ENCODE results near the gene SLC28A3.
"Not testable (repeated sequence)": the region's sequence is repeated elsewhere in the genome, so short reads cannot be mapped to it uniquely, and the experiment has no call there.

SLC28A3 gene, protein sequence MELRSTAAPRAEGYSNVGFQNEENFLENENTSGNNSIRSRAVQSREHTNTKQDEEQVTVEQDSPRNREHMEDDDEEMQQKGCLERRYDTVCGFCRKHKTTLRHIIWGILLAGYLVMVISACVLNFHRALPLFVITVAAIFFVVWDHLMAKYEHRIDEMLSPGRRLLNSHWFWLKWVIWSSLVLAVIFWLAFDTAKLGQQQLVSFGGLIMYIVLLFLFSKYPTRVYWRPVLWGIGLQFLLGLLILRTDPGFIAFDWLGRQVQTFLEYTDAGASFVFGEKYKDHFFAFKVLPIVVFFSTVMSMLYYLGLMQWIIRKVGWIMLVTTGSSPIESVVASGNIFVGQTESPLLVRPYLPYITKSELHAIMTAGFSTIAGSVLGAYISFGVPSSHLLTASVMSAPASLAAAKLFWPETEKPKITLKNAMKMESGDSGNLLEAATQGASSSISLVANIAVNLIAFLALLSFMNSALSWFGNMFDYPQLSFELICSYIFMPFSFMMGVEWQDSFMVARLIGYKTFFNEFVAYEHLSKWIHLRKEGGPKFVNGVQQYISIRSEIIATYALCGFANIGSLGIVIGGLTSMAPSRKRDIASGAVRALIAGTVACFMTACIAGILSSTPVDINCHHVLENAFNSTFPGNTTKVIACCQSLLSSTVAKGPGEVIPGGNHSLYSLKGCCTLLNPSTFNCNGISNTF

DNA sequence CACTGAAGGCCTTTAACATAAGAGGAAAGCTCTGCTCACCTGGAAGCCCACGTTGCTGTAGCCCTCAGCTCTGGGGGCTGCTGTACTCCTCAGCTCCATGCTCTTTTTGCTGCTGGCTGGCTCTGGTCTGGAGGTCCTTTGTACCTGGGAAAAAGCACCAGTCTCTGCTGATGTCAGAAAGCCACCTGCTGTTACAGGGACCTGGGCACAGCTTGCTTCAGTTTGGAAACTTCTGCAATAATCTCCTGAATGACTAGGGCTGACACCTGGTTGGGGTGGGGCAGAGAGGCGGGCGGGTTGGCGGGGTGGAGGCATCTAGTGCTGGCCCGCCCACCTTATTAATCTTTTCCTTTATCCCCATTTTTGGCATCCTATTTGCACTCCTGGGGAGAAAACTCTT is at the start of gene SLC28A3:
TSS of gene SLC28A3 (minus strand) at position 224 of the 400 bp plus-strand sequence. CDS start at position 99, 125 bp downstream.
- Histone ChIP-seq H3K27me3 (ENCODE audit: control insufficient read depth, insufficient read depth, low read length) (no peaks in the 10 kb centered on the region), H3K4me1 (ENCODE audit: control insufficient read depth, insufficient read depth, low read length) (peaks cover 13% of the 10 kb centered on the region), H3K9me3 (ENCODE audit: control insufficient read depth, insufficient read depth, low read depth, low read length) (no peaks in the 10 kb centered on the region), H3K27ac (ENCODE audit: low read depth, low read length) (no peak within 1 kb of the TSS), H3K36me3 (ENCODE audit: control insufficient read depth, insufficient read depth, low read length) (no peaks in the 10 kb centered on the region), H3K4me3 (ENCODE audit: low read depth, low read length) (no peak within 1 kb of the TSS), H3K9ac (ENCODE audit: low read length) (no peak within 1 kb of the TSS)

DNA sequence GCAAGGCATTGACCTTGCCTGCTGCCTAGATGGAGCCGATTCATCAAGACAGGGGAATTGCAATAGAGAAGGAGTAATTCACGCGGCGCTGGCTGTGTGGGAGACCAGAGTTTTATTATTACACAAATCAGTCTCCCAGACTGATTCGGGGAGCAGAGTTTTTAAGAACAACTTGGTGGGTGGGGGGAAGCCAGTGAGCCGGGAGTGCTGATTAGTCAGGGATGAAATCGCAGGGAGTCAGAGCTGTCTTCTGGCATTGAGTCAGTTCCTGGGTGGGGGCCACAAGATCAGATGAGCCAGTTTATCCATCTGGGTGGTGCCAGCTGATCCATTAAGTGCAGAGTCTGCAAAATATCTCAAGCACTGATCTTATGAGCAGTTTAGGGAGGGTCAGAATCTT is 49.7 kb upstream of the SLC28A3 start:
- H3K36me3 ChIP-seq (ENCODE audit: control insufficient read depth, insufficient read depth, low read length); H3K4me3 ChIP-seq (ENCODE audit: low read depth, low read length); H3K9ac ChIP-seq (ENCODE audit: low read length); H3K27me3 ChIP-seq (ENCODE audit: control insufficient read depth, insufficient read depth, low read length); H3K4me1 ChIP-seq (ENCODE audit: control insufficient read depth, insufficient read depth, low read length); H3K9me3 ChIP-seq (ENCODE audit: control insufficient read depth, insufficient read depth, low read depth, low read length); H3K27ac ChIP-seq (ENCODE audit: low read depth, low read length): not testable (repeated sequence)

DNA sequence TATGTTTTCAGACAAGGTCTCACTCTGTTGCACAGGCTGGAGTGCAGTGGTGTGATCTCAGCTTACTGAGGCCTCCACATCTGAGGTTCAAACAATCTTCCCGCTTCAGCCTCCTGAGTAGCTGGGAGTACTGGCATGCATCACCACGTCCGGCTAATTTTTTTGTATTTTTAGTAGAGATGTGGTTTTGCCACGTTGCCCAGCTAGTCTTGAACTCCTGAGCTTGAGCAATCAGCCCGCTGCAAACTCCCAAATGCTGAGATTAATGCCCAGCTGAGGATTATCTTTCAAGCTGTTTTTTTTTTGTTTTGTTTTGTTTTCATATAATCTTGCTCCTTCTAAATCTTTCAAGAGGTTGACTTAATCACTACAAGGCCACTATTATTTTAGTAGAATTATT is 47.3 kb upstream of the SLC28A3 start:
- H3K27me3 ChIP-seq (ENCODE audit: control insufficient read depth, insufficient read depth, low read length), result no peaks in the 10 kb centered on the region
- no peak overlapping the region for H3K4me3 ChIP-seq (ENCODE audit: low read depth, low read length)
- no peak overlapping the region for H3K9ac ChIP-seq (ENCODE audit: low read length)
- no peak overlapping the region for H3K27ac ChIP-seq (ENCODE audit: low read depth, low read length)
- no peaks in the 10 kb centered on the region for H3K9me3 ChIP-seq (ENCODE audit: control insufficient read depth, insufficient read depth, low read depth, low read length)
- H3K4me1 ChIP-seq (ENCODE audit: control insufficient read depth, insufficient read depth, low read length), result no peaks in the 10 kb centered on the region
- no peaks in the 10 kb centered on the region for H3K36me3 ChIP-seq (ENCODE audit: control insufficient read depth, insufficient read depth, low read length)

DNA sequence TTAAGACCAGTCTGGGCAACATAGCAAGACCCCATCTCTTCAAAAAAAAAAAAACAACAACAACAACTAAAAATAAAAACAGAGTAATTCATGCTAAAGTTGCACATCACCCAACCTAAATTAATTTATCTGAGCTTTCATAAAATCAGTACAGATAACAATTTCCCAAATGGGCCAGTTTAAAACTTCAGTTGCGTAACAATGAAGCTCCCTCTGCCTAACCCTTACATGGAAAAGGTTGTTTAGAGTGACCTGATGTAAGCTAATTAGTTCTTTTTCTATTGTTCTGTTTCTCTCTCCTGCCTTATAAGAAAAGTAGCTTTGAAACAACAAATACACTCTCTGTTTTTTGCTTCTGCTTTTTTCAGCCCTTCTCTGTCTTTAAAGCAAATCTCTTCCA is 46.2 kb upstream of the SLC28A3 start:
- no peaks in the 10 kb centered on the region for H3K36me3 ChIP-seq (ENCODE audit: control insufficient read depth, insufficient read depth, low read length)
- no peaks in the 10 kb centered on the region for H3K4me1 ChIP-seq (ENCODE audit: control insufficient read depth, insufficient read depth, low read length)
- no peaks in the 10 kb centered on the region for H3K9me3 ChIP-seq (ENCODE audit: control insufficient read depth, insufficient read depth, low read depth, low read length)
- no peaks in the 10 kb centered on the region for H3K27me3 ChIP-seq (ENCODE audit: control insufficient read depth, insufficient read depth, low read length)
- H3K27ac ChIP-seq (ENCODE audit: low read depth, low read length), result no peak overlapping the region
- H3K9ac ChIP-seq (ENCODE audit: low read length), result no peak overlapping the region
- H3K4me3 ChIP-seq (ENCODE audit: low read depth, low read length), result no peak overlapping the region

DNA sequence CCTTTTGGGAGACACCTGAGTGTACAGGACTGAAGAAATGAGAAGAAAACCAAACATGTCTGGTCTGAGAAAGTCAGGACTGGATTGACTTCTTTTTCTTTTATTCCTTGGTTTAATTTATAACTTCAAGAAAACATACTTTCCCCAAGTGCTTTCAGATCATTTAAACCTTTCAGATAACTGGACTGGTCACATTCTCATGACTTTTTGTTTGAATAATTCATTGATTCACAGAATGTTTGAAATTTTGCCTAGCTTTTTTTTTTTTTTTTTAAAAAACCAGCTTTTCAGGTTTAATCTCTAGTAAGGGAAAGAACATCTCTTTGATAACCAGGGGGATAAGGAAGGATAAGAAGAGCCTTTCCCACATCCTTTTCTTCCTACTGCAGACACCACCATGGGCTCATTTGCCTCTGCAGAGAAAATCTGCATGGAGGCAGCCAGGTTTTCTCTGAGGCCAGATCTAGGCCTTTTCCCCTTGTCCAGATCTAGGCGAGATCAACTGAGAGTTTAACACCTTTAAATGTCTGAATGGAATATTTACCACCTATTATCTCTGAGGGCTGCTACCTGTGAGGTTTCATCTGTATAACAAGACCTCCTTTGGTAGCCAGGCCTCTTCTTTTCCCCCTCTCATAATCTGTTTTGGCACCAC is 45.0 kb upstream of the SLC28A3 start:
- H3K4me1 ChIP-seq (ENCODE audit: control insufficient read depth, insufficient read depth, low read length), result no peaks in the 10 kb centered on the region
- no peaks in the 10 kb centered on the region for H3K9me3 ChIP-seq (ENCODE audit: control insufficient read depth, insufficient read depth, low read depth, low read length)
- H3K4me3 ChIP-seq (ENCODE audit: low read depth, low read length), result no peak overlapping the region
- no peaks in the 10 kb centered on the region for H3K36me3 ChIP-seq (ENCODE audit: control insufficient read depth, insufficient read depth, low read length)
- H3K9ac ChIP-seq (ENCODE audit: low read length), result no peak overlapping the region
- H3K27me3 ChIP-seq (ENCODE audit: control insufficient read depth, insufficient read depth, low read length), result no peaks in the 10 kb centered on the region
- no peak overlapping the region for H3K27ac ChIP-seq (ENCODE audit: low read depth, low read length)

DNA sequence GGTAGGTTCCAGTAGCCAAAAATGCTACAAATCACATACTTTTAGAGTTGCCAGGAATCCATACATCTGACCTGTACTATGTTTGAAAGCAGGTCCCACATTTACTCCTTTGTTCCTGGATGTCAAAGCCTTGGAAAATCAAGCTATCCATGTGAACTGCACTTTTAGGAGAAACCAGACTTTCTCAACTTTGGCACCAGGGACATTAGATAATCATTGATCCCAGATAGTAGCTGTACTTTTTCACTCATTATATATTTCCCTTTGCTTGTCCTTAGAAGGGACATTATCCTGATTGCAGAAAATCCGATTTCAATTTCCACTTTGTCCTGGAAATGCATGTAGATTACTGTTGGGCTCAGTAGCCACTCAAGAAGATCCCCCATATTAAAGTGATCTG is 44.1 kb upstream of the SLC28A3 start:
- H3K9ac ChIP-seq (ENCODE audit: low read length), result no peak overlapping the region
- no peaks in the 10 kb centered on the region for H3K36me3 ChIP-seq (ENCODE audit: control insufficient read depth, insufficient read depth, low read length)
- no peaks in the 10 kb centered on the region for H3K9me3 ChIP-seq (ENCODE audit: control insufficient read depth, insufficient read depth, low read depth, low read length)
- H3K27me3 ChIP-seq (ENCODE audit: control insufficient read depth, insufficient read depth, low read length), result no peaks in the 10 kb centered on the region
- no peak overlapping the region for H3K27ac ChIP-seq (ENCODE audit: low read depth, low read length)
- no peaks in the 10 kb centered on the region for H3K4me1 ChIP-seq (ENCODE audit: control insufficient read depth, insufficient read depth, low read length)
- no peak overlapping the region for H3K4me3 ChIP-seq (ENCODE audit: low read depth, low read length)

DNA sequence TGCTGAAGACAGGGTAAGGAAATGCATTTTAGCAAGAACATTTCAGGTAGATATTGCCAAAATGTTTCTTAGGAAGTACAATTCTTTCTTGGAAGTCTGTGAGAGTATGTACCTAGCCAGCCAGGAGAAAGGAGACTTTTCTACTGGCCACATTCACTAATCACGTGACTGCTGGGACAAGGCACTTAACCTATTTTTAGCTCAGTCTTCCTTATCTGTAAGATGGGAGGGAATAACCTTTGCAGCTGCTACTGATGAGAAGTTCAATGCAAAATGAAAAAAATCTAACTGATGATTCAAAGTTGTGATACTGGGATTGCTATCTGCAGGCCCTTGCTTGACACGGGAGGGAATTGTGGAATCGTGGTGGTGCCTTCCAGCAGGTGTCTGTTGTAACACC is 42.6 kb upstream of the SLC28A3 start:
- H3K9me3 ChIP-seq (ENCODE audit: control insufficient read depth, insufficient read depth, low read depth, low read length), result no peaks in the 10 kb centered on the region
- H3K4me1 ChIP-seq (ENCODE audit: control insufficient read depth, insufficient read depth, low read length), result no peaks in the 10 kb centered on the region
- H3K27ac ChIP-seq (ENCODE audit: low read depth, low read length), result no peak overlapping the region
- H3K9ac ChIP-seq (ENCODE audit: low read length), result no peak overlapping the region
- H3K27me3 ChIP-seq (ENCODE audit: control insufficient read depth, insufficient read depth, low read length), result no peaks in the 10 kb centered on the region
- H3K36me3 ChIP-seq (ENCODE audit: control insufficient read depth, insufficient read depth, low read length), result no peaks in the 10 kb centered on the region
- no peak overlapping the region for H3K4me3 ChIP-seq (ENCODE audit: low read depth, low read length)

DNA sequence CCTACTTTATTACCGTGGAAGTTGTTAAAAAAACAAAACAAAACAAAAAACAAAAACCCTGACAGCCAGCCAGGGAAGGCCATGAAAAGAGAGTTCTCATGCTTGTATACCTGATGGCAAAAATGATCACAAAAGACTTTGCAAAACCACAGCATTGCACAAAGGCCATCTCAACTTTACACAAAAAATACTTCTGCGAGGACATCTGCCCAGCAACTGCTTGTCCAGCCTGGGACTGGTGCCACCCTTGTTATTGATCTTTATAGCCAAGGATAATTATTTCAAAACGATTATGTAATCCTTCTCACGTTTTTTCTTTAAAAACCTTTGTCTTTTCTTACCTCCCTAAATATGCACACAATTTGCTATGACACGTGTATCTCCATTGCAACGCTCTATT is 42.2 kb upstream of the SLC28A3 start:
- H3K9me3 ChIP-seq (ENCODE audit: control insufficient read depth, insufficient read depth, low read depth, low read length), result no peaks in the 10 kb centered on the region
- H3K27ac ChIP-seq (ENCODE audit: low read depth, low read length), result no peak overlapping the region
- H3K36me3 ChIP-seq (ENCODE audit: control insufficient read depth, insufficient read depth, low read length), result no peaks in the 10 kb centered on the region
- no peak overlapping the region for H3K4me3 ChIP-seq (ENCODE audit: low read depth, low read length)
- H3K27me3 ChIP-seq (ENCODE audit: control insufficient read depth, insufficient read depth, low read length), result no peaks in the 10 kb centered on the region
- H3K4me1 ChIP-seq (ENCODE audit: control insufficient read depth, insufficient read depth, low read length), result no peaks in the 10 kb centered on the region
- H3K9ac ChIP-seq (ENCODE audit: low read length), result no peak overlapping the region

DNA sequence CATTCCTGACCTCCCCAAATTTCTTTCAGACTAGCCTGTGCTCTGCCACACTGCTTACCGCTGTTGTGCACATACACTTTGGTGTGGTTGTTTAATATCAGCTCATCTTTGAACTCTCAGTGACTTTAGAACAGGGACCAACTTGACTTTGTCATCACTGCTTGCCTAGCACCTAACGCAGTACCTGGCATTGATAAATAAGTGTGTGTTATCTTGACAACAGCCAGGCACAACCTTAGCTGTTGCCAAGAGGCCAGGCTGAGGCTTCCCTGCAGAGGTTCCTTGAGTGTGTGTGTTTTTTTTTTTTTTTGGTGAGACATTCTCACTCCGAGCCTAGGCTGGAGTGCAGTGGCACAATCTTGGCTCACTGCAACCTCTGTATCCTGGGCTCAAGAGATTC is 41.0 kb upstream of the SLC28A3 start:
- H3K9ac ChIP-seq (ENCODE audit: low read length), result no peak overlapping the region
- H3K4me1 ChIP-seq (ENCODE audit: control insufficient read depth, insufficient read depth, low read length), result no peaks in the 10 kb centered on the region
- H3K36me3 ChIP-seq (ENCODE audit: control insufficient read depth, insufficient read depth, low read length), result no peaks in the 10 kb centered on the region
- H3K27ac ChIP-seq (ENCODE audit: low read depth, low read length), result no peak overlapping the region
- no peaks in the 10 kb centered on the region for H3K9me3 ChIP-seq (ENCODE audit: control insufficient read depth, insufficient read depth, low read depth, low read length)
- H3K4me3 ChIP-seq (ENCODE audit: low read depth, low read length), result no peak overlapping the region
- no peaks in the 10 kb centered on the region for H3K27me3 ChIP-seq (ENCODE audit: control insufficient read depth, insufficient read depth, low read length)

DNA sequence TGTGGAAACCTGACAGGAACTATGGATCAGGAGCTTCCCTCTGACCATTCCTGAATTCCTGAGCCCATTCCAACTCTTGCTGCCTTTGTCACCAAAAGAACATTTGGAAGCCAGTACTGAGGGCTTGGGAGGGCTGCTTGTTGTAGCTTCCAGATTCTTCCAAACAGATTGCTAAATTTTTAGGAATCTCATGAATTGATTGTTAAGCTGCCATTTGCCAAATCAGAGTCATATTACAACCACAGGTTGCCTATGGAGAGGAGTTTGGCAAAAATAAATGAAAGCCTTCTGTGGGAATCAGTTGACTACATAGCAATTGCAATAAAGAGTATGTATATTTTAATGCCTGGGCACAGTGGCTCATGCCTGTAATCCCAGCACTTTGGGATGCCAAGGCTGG is 39.2 kb upstream of the SLC28A3 start:
- H3K27me3 ChIP-seq (ENCODE audit: control insufficient read depth, insufficient read depth, low read length), result no peaks in the 10 kb centered on the region
- H3K9me3 ChIP-seq (ENCODE audit: control insufficient read depth, insufficient read depth, low read depth, low read length), result no peaks in the 10 kb centered on the region
- no peak overlapping the region for H3K9ac ChIP-seq (ENCODE audit: low read length)
- no peak overlapping the region for H3K27ac ChIP-seq (ENCODE audit: low read depth, low read length)
- no peaks in the 10 kb centered on the region for H3K4me1 ChIP-seq (ENCODE audit: control insufficient read depth, insufficient read depth, low read length)
- no peak overlapping the region for H3K4me3 ChIP-seq (ENCODE audit: low read depth, low read length)
- H3K36me3 ChIP-seq (ENCODE audit: control insufficient read depth, insufficient read depth, low read length), result no peaks in the 10 kb centered on the region

DNA sequence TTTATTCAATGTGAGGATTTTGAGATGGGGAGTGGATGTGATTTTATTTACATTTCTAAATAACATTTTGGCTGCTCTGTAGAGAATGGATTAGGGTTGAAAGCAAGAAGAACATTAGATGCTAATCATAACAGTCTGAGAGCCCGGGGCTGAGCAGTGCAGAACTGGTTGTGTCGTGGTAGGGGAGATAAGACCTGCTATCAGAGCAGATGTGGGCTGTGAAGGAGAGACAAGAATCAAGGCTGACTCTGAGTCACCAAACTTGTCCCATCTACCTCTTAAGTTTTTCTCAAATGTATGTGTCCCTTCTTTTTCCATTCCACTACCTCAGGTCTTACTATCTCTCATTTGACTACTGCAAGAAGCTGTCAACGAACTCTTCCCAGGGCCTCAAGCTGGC is 35.4 kb upstream of the SLC28A3 start:
- Histone ChIP-seq H3K4me1 (ENCODE audit: control insufficient read depth, insufficient read depth, low read length) (no peaks in the 10 kb centered on the region), H3K9me3 (ENCODE audit: control insufficient read depth, insufficient read depth, low read depth, low read length) (no peaks in the 10 kb centered on the region), H3K36me3 (ENCODE audit: control insufficient read depth, insufficient read depth, low read length) (no peaks in the 10 kb centered on the region), H3K9ac (ENCODE audit: low read length) (no peak overlapping the region), H3K4me3 (ENCODE audit: low read depth, low read length) (no peak overlapping the region), H3K27ac (ENCODE audit: low read depth, low read length) (no peak overlapping the region), H3K27me3 (ENCODE audit: control insufficient read depth, insufficient read depth, low read length) (no peaks in the 10 kb centered on the region)
